Measurements from ENCODE around the gene PTCH1.

The PTCH1 gene

DNA sequence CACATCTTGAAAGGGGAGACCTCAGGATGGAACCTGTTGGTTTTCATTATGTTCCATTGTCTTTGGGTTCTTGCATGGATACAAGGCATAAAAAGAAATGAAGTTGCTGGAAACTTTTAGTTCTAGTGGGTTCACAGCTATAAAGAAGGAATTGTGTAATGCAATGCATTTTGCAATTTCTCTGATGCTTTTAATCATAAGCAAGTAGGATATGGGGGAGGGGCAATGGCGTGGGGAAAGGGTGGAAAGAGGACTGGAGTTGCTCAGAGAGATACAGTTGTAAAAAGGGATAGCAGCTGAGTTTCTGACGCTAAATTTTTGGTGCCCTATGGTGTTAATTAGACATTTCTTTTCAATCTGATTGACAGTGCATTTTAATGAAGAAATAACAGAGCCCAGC lies 110.7 kb downstream of the PTCH1 start:
- Histone ChIP-seq H3K27me3 (replicated peaks; ENCODE audit: insufficient read depth, low read length) (no peaks in the 10 kb centered on the region), H2AFZ (ENCODE audit: low read length) (no peak overlapping the region), H3K27ac (ENCODE audit: low read length) (no peak overlapping the region), H3K4me3 (ENCODE audit: low read length) (no peak overlapping the region), H3K4me2 (ENCODE audit: low read depth, low read length) (no peak overlapping the region), H3F3A (ENCODE audit: insufficient read depth, low read length) (no peaks in the 10 kb centered on the region), H3K9me2 (replicated peaks; ENCODE audit: insufficient read depth, low read length) (no peaks in the 10 kb centered on the region), H3K36me3 (replicated peaks; ENCODE audit: insufficient read depth, low read length) (no peaks in the 10 kb centered on the region), H3K79me2 (ENCODE audit: low read length) (no peaks in the 10 kb centered on the region), H3K9ac (ENCODE audit: low read length) (no peak overlapping the region), H3K4me1 (ENCODE audit: low read length) (no peaks in the 10 kb centered on the region), H3K9me3 (replicated peaks; ENCODE audit: insufficient read depth, low read length) (no peaks in the 10 kb centered on the region), H4K20me1 (ENCODE audit: insufficient read depth, low read length) (no peaks in the 10 kb centered on the region)
- no peak for DNase-seq
- TF ChIP-seq, protein P1, sequence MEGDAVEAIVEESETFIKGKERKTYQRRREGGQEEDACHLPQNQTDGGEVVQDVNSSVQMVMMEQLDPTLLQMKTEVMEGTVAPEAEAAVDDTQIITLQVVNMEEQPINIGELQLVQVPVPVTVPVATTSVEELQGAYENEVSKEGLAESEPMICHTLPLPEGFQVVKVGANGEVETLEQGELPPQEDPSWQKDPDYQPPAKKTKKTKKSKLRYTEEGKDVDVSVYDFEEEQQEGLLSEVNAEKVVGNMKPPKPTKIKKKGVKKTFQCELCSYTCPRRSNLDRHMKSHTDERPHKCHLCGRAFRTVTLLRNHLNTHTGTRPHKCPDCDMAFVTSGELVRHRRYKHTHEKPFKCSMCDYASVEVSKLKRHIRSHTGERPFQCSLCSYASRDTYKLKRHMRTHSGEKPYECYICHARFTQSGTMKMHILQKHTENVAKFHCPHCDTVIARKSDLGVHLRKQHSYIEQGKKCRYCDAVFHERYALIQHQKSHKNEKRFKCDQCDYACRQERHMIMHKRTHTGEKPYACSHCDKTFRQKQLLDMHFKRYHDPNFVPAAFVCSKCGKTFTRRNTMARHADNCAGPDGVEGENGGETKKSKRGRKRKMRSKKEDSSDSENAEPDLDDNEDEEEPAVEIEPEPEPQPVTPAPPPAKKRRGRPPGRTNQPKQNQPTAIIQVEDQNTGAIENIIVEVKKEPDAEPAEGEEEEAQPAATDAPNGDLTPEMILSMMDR (IDR thresholded peaks at IDR 0.05; ENCODE audit: low read length), result no peak
- no peak for TF ChIP-seq EZH2 (optimal IDR thresholded peaks at IDR 0.05; ENCODE audit: low read depth, low read length)
- TF ChIP-seq EZH2phosphoT487 (IDR thresholded peaks at IDR 0.05; ENCODE audit: low read length), result no peak

DNA sequence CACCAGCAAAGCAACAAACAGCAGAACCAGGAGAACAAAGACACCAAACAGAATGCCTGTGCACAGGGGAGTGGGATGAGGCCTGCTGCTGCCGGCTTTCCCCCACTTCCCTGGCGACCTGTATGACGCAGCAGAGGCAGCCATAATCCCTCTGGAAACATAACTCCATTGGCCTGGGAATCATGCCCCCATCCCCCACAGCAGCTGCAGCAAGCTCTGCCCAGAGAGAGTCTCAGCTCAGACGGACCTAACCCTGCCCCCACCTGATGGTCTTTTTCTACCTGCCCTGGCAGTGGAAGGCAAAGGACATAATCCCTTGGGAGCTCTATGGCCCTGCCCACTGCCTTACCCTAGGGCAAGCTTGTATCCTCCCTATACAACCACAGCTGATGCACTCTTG lies 117.5 kb downstream of the PTCH1 start:
- Histone ChIP-seq H3K4me1 (ENCODE audit: low read length) (no peaks in the 10 kb centered on the region), H3K9me2 (replicated peaks; ENCODE audit: insufficient read depth, low read length) (no peaks in the 10 kb centered on the region), H3K4me3 (ENCODE audit: low read length) (no peak overlapping the region), H3K9ac (ENCODE audit: low read length) (no peak overlapping the region), H3K79me2 (ENCODE audit: low read length) (no peaks in the 10 kb centered on the region), H2AFZ (ENCODE audit: low read length) (no peak overlapping the region), H3K27ac (ENCODE audit: low read length) (no peak overlapping the region), H4K20me1 (ENCODE audit: insufficient read depth, low read length) (no peaks in the 10 kb centered on the region), H3K4me2 (ENCODE audit: low read depth, low read length) (no peak overlapping the region), H3K27me3 (replicated peaks; ENCODE audit: insufficient read depth, low read length) (no peaks in the 10 kb centered on the region), H3K9me3 (replicated peaks; ENCODE audit: insufficient read depth, low read length) (no peaks in the 10 kb centered on the region), H3K36me3 (replicated peaks; ENCODE audit: insufficient read depth, low read length) (no peaks in the 10 kb centered on the region), H3F3A (ENCODE audit: insufficient read depth, low read length) (no peaks in the 10 kb centered on the region)
- TF ChIP-seq EZH2 (optimal IDR thresholded peaks at IDR 0.05; ENCODE audit: low read depth, low read length) (no peak), EZH2phosphoT487 (IDR thresholded peaks at IDR 0.05; ENCODE audit: low read length) (no peak)
- TF ChIP-seq, protein P1 (IDR thresholded peaks at IDR 0.05; ENCODE audit: low read length), result no peak
- DNase-seq, result no peak
